ENCODE data around the gene PLCB2.

DNA sequence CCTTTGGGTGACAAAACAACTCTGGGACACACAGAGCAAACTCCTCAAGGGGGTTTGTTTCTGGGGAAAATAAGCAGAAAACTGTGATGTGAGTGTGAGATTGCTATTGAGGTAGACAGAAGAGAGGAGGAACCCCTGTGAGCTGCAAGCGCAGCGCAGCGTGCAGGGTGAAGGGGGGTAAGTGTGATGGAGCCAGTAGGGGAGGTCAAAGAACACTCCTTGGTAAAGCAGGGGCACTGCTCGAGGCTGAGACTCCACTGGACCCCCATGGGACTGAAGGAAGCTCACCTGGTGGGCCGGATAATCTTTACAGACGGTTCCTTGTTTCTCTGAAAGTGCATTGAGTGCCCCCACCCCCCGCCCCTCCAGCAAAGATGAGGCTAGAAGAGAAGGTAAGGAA is 23.3 kb upstream of the PLCB2 start:
- no peak for TF ChIP-seq POLR2A (IDR thresholded peaks at IDR 0.05)
- TF ChIP-seq, protein P1, sequence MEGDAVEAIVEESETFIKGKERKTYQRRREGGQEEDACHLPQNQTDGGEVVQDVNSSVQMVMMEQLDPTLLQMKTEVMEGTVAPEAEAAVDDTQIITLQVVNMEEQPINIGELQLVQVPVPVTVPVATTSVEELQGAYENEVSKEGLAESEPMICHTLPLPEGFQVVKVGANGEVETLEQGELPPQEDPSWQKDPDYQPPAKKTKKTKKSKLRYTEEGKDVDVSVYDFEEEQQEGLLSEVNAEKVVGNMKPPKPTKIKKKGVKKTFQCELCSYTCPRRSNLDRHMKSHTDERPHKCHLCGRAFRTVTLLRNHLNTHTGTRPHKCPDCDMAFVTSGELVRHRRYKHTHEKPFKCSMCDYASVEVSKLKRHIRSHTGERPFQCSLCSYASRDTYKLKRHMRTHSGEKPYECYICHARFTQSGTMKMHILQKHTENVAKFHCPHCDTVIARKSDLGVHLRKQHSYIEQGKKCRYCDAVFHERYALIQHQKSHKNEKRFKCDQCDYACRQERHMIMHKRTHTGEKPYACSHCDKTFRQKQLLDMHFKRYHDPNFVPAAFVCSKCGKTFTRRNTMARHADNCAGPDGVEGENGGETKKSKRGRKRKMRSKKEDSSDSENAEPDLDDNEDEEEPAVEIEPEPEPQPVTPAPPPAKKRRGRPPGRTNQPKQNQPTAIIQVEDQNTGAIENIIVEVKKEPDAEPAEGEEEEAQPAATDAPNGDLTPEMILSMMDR (IDR thresholded peaks at IDR 0.05) = no peak
